OCI-LY3 (cell line): ENCODE results near the gene SERPINE2.

Source experiments
- H2AFZ ChIP-seq: fragments of 200-600, 300-600 bp; shearing (Covaris generic); 2 replicates; pipeline ENCODE4 v1.6.0; 2014; ENCODE audit warnings: antibody characterized with exemption, low read depth, low read length
- H3K27ac ChIP-seq: fragments of 200-600, 300-600 bp; sonication (generic); 2 replicates; pipeline ENCODE4 v1.5.1; 2014; ENCODE audit warnings: mild to moderate bottlenecking, low read length, moderate library complexity, mixed read lengths
- H3K27me3 ChIP-seq: fragments of 200-600, 300-600 bp; sonication (generic); 2 replicates; pipeline ENCODE4 v1.6.1; 2014; ENCODE audit warnings: low read depth, low read length, mixed read lengths
- H3K36me3 ChIP-seq: fragments of 200-600, 300-600 bp; sonication (generic); replicated peaks from 2 replicates; pipeline ENCODE3; 2014; ENCODE audit warnings: low read depth, low read length, mixed read lengths
- H3K4me1 ChIP-seq: fragments of 300-600, 200-600 bp; sonication (generic); 2 replicates; pipeline ENCODE4 v1.6.1; 2014; ENCODE audit warnings: low read length, mixed read lengths
- H3K4me2 ChIP-seq: fragments of 200-600, 300-600 bp; sonication (generic); 2 replicates; pipeline ENCODE4 v1.6.1; 2014; ENCODE audit warnings: low read length, mixed read lengths
- H3K4me3 ChIP-seq: fragments of 300-600, 200-600 bp; sonication (generic); 2 replicates; pipeline ENCODE4 v1.5.1; 2014; ENCODE audit warnings: antibody characterized with exemption, mild to moderate bottlenecking, low read length, moderate library complexity
- H3K79me2 ChIP-seq: fragments of 300-600, 200-600 bp; shearing (Covaris generic); 2 replicates; pipeline ENCODE4 v1.6.1; 2014; ENCODE audit warnings: mild to moderate bottlenecking, low read length, mixed read lengths
- H3K9ac ChIP-seq: fragments of 300-600, 200-600 bp; shearing (Covaris generic); 2 replicates; pipeline ENCODE4 v1.6.0; 2014; ENCODE audit warnings: mild to moderate bottlenecking, low read length, moderate library complexity
- H3K9me3 ChIP-seq: fragments of 200-600, 300-600 bp; shearing (Covaris generic); 2 replicates; pipeline ENCODE4 v1.6.1; 2014; ENCODE audit warnings: low read length, mixed read lengths; ENCODE audit not compliant: insufficient read depth
- H4K20me1 ChIP-seq: fragments of 200-600, 300-600 bp; sonication (generic); 2 replicates; pipeline ENCODE4 v1.6.1; 2016; ENCODE audit warnings: low read length, mixed read lengths; ENCODE audit not compliant: insufficient read depth
- EZH2phosphoT487 ChIP-seq: fragments of 200-600 bp; shearing (Covaris generic); IDR thresholded peaks from 2 replicates; pipeline ENCODE4 v1.6.1; 2018; ENCODE audit warnings: antibody characterized with exemption, mixed run types, low read depth
- TF ChIP-seq, protein P1 (sequence below): fragments of 200-600, 300-600 bp; sonication (generic); IDR thresholded peaks from 2 replicates; pipeline ENCODE4 v1.5.1; 2014; ENCODE audit warnings: antibody characterized with exemption, low read length, low read depth

Gene SERPINE2

DNA sequence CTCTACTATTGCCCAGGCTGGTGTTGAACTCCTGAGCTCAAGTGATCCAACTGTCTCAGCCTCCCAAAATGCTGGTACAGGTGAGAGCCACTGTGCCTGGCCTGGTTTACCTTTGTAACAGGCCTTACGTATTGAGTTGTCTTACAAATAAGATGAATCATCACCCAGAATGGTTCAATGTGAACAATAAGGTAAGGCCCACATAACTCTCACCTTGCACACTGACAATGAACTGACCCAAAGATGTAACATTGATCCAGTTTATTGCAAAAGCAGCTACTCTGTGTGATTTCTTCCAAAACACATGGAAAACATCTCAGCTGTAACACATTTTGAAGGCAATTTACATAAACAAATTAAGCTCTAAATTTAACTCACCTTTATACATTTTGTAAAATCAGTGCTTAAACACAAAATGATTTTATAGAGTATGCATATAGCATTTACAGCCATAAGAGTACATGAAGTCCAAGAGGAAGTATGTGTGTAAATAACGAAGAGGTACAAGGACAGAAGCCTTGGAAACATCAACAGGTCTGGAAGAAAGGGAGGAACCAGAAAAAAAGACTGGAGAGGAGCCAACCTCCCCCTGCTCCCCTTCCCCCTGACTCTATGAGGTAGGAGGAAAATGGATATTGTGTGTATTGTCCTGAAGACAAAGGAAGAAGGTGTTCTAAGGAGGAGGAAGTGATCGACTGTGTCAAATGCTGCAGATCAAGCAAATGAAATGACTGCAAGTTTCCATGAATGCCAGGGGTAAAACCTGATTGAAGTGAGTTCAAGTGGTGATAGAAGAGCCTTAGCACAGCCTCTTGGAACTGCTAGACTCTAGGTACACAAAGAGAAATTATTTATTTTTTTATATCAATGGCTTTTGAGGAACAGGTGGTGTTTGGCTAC is 88.4 kb downstream of the SERPINE2 start:
- peaks cover 34% of the 10 kb centered on the region for H3K4me1 ChIP-seq
- no peak overlapping the region for H3K4me3 ChIP-seq
- no peak overlapping the region for H3K27ac ChIP-seq
- H4K20me1 ChIP-seq: no peaks in the 10 kb centered on the region
- H3K79me2 ChIP-seq: no peaks in the 10 kb centered on the region
- H3K9me3 ChIP-seq: no peaks in the 10 kb centered on the region
- H3K36me3 ChIP-seq: no peaks in the 10 kb centered on the region
- H2AFZ ChIP-seq: peak overlapping the region; percentile 74; the same call in 1 of the 2 replicates
- no peak overlapping the region for H3K9ac ChIP-seq
- no peaks in the 10 kb centered on the region for H3K27me3 ChIP-seq
- no peak overlapping the region for H3K4me2 ChIP-seq
- no peak for TF ChIP-seq EZH2phosphoT487
- TF ChIP-seq, protein P1, sequence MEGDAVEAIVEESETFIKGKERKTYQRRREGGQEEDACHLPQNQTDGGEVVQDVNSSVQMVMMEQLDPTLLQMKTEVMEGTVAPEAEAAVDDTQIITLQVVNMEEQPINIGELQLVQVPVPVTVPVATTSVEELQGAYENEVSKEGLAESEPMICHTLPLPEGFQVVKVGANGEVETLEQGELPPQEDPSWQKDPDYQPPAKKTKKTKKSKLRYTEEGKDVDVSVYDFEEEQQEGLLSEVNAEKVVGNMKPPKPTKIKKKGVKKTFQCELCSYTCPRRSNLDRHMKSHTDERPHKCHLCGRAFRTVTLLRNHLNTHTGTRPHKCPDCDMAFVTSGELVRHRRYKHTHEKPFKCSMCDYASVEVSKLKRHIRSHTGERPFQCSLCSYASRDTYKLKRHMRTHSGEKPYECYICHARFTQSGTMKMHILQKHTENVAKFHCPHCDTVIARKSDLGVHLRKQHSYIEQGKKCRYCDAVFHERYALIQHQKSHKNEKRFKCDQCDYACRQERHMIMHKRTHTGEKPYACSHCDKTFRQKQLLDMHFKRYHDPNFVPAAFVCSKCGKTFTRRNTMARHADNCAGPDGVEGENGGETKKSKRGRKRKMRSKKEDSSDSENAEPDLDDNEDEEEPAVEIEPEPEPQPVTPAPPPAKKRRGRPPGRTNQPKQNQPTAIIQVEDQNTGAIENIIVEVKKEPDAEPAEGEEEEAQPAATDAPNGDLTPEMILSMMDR: no peak

DNA sequence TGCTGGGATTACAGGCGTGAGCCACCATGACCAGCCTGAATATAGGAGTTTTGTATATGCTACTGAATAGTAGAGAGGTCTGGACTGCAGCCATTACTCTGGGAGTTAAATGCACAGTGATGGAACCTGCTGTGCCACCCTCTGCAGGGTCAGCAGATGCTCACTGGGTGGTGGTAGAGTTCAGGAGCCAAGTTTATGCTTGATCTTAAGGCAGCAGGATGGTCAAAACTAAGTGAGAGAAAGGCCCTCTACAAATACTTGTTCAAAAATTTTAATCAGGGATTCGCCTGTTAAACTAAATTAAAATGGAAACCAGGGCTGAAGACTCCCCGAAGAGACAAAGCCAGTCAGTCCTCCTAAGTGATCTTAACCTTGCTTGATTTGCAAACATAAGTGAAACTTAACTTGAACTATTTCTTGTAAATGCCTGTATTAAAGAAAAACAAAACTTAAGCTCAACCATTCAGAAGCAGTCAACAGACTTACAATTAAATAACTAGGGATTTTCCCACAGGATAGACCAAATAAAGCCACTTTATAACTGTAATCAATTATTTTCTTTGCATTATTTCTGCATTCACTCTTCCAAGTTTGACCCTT is 89.7 kb downstream of the SERPINE2 start:
- Histone ChIP-seq H2AFZ (no peak overlapping the region), H3K4me1 (peaks cover 36% of the 10 kb centered on the region), H3K9ac (no peak overlapping the region), H3K27me3 (no peaks in the 10 kb centered on the region), H4K20me1 (no peaks in the 10 kb centered on the region), H3K9me3 (no peaks in the 10 kb centered on the region), H3K27ac (no peak overlapping the region), H3K36me3 (no peaks in the 10 kb centered on the region), H3K4me3 (no peak overlapping the region), H3K4me2 (no peak overlapping the region), H3K79me2 (peaks cover 8% of the 10 kb centered on the region)
- TF ChIP-seq EZH2phosphoT487: no peak
- TF ChIP-seq, protein P1: peak; percentile 6; the same call in 1 of the 2 replicates

DNA sequence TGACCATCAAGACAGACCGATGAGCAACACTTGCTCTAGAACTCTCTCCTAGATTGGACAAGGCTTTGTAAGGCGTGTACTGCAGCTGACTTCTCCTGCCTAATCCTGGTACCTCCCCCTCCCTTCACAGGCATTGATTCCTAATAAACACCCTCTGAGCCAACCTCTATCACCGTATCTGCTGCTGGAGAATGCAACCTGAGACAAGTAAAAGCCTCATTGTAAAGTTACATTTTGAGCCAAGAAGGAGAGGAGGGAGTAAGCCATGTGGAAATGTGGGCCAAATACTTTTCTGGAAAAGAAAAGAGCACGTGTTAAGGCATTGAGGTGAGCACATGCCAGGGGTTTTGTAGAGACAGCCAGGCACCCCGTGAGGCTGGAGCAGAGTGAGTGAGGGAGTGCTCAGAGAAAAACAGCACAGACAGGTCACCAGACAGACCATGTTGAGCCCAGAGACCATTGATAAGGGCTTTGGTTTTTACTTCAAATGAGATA is 91.3 kb downstream of the SERPINE2 start:
- Histone ChIP-seq H3K36me3 (no peaks in the 10 kb centered on the region), H3K4me3 (no peak overlapping the region)

More for the DNA sequence above, 91.3 kb downstream of the SERPINE2 start:
- Histone ChIP-seq H2AFZ (no peak overlapping the region), H3K27me3 (no peaks in the 10 kb centered on the region), H3K27ac (no peak overlapping the region), H3K4me1 (peaks cover 34% of the 10 kb centered on the region), H4K20me1 (peaks cover 8% of the 10 kb centered on the region), H3K9ac (no peak overlapping the region), H3K9me3 (no peaks in the 10 kb centered on the region), H3K79me2 (peaks cover 23% of the 10 kb centered on the region), H3K4me2 (no peak overlapping the region)
- no peak for TF ChIP-seq EZH2phosphoT487
- TF ChIP-seq, protein P1: no peak
